Activated naive CD4-positive, alpha-beta T cell treated with anti-CD3 and anti-CD28 coated beads, Interleukin-2, amount 10 ng/mL, durations not matched to agents 7 days and 5 days (primary cell): Measurements from ENCODE around the gene USP3.

Source experiments
- CTCF ChIA-PET: fragments of 350-600 bp; sonication (Branson Sonifier 250); formaldehyde crosslinking; loops from one replicate; lab custom pipeline; 2021; ENCODE audit warnings: antibody characterized with exemption; lab: Charles Lee
- DNase-seq: peaks from one replicate; pipeline ENCODE4 v3.0.0-alpha.2; 2020
- H3K27ac Mint-ChIP-seq: one replicate; pipeline ENCODE4 v1.8.0; 2021; ENCODE audit warnings: mild to moderate bottlenecking, moderate library complexity, mixed read lengths
- H3K27me3 Mint-ChIP-seq: one replicate; pipeline ENCODE4 v1.8.0; 2021; ENCODE audit warnings: mild to moderate bottlenecking, mixed read lengths
- H3K36me3 Mint-ChIP-seq: one replicate; pipeline ENCODE4 v1.8.0; 2021; ENCODE audit warnings: mixed read lengths
- H3K4me1 Mint-ChIP-seq: one replicate; pipeline ENCODE4 v1.8.0; 2021; ENCODE audit warnings: mixed read lengths
- H3K4me3 Mint-ChIP-seq: one replicate; pipeline ENCODE4 v1.8.0; 2021; ENCODE audit warnings: mild to moderate bottlenecking, moderate library complexity, mixed read lengths
- H3K9me3 Mint-ChIP-seq: one replicate; pipeline ENCODE4 v1.8.0; 2021; ENCODE audit warnings: mixed read lengths

USP3 gene

DNA sequence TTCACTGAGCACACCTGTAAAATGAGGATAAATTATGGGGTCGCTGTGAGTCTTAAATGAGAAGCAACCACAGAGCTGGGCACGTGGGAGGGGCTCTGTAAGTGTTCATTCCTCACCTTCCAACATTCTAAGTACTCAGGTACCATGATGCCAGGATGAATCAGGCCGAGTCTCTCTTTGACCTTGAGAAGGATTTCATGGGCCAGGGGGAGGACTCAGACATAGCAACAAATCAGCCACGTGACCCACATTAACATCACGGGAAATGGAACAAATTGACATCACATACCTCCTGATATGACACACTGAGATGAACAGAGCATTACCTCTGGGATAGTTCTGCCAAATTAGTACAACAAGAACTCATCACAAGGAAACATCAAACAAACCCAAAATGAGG is 35.2 kb upstream of the USP3 start:
- Mint-ChIP-seq H3K9me3 (no peaks in the 10 kb centered on the region), H3K4me1 (peaks cover 41% of the 10 kb centered on the region)
- CTCF ChIA-PET = interaction anchor here (0.9 to 1.4 kb wide), 4 partner anchors 19 to 131 kb away, joined by 3 to 6 read pairs (median 6); no protein-coding TSS in a partner anchor

GRCh38 chr15:63469984-63470383 is 34.4 kb upstream of the USP3 start:
- no peak for DNase-seq
- CTCF ChIA-PET = interaction anchor here (0.9 kb wide), 1 partner anchor 130 kb away, joined by 5 read pairs; no protein-coding TSS in a partner anchor
- Mint-ChIP-seq H3K4me1 (peaks cover 49% of the 10 kb centered on the region), H3K27me3 (peaks cover 18% of the 10 kb centered on the region), H3K36me3 (no peaks in the 10 kb centered on the region), H3K4me3 (no peak overlapping the region), H3K27ac (no peak overlapping the region), H3K9me3 (no peaks in the 10 kb centered on the region)

More for the DNA sequence above, 35.2 kb upstream of the USP3 start:
- Mint-ChIP-seq H3K4me3 (no peak overlapping the region), H3K27ac (no peak overlapping the region), H3K27me3 (peaks cover 25% of the 10 kb centered on the region), H3K36me3 (no peaks in the 10 kb centered on the region)
- no peak for DNase-seq

GRCh38 chr15:63473007-63473748 is 31.2 kb upstream of the USP3 start:
- Mint-ChIP-seq H3K4me3 (no peak overlapping the region), H3K36me3 (no peaks in the 10 kb centered on the region), H3K9me3 (no peaks in the 10 kb centered on the region), H3K27me3 (peaks cover 8% of the 10 kb centered on the region), H3K4me1 (peaks cover 47% of the 10 kb centered on the region), H3K27ac (no peak overlapping the region)
- CTCF ChIA-PET = interaction anchor here (0.8 to 0.9 kb wide), 2 partner anchors 9 to 32 kb away, joined by 3 read pairs; no protein-coding TSS in a partner anchor
- no peak for DNase-seq

DNA sequence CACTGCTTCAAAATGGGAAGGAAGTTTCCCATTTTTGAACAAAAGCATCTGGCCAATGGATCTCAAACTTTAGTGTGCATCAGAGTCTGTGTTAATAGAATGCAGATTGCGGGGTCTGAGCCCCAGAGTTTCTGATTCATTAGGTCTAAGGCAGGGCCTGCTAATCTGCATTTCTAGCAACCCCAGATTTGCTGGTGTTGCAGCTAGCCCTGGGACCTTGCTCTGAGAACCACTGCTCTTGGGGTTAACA is 30.7 kb upstream of the USP3 start:
- H3K36me3 Mint-ChIP-seq = no peaks in the 10 kb centered on the region
- no peak overlapping the region for H3K27ac Mint-ChIP-seq
- CTCF ChIA-PET = interaction anchor here (0.8 to 0.9 kb wide), 2 partner anchors 9 to 32 kb away, joined by 3 read pairs; no protein-coding TSS in a partner anchor
- peaks cover 5% of the 10 kb centered on the region for H3K27me3 Mint-ChIP-seq
- no peak overlapping the region for H3K4me3 Mint-ChIP-seq
- no peak for DNase-seq
- H3K4me1 Mint-ChIP-seq = peaks cover 49% of the 10 kb centered on the region
- H3K9me3 Mint-ChIP-seq = no peaks in the 10 kb centered on the region

DNA sequence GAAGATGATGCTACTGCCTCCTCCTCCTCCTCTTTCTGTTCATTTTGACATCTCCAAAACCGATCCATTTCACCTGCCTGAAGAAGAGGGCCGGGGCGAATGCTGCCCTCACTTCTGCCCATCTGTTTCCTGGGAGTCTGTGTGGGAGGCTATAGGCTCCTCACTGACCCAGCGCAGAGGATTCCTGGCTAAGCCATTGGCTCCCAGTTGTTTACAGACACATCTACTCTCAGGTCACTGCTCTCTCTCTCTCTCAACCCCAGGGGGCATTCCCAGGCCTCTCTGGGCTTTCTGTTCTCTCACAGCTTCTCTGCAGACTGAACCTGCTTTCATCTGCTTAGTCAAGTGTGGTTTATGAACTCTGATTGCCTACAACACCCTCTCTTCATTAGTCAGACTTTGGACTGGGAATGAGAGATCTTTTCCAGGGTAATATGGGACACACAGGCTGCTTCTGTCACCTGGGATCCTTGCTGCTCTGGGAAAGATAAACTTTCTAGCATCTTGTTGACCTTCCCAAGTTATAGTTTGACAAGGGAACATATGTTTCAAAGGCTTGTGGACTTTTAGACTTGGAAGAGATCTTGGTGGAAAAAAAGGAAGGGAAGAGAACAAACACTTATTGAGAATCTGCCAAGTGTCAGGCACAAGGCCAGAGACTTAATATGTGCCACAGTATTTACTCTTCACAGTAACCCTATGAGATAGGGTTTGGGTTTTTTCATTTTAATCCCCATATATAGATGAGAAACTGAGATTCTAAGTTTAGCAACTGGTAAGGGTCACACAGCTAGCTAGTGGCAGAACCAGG is 30.2 kb upstream of the USP3 start:
- Mint-ChIP-seq H3K4me3 (no peak overlapping the region), H3K36me3 (no peaks in the 10 kb centered on the region), H3K9me3 (no peaks in the 10 kb centered on the region), H3K4me1 (peaks cover 51% of the 10 kb centered on the region), H3K27me3 (peaks cover 5% of the 10 kb centered on the region), H3K27ac (peak overlapping the region; percentile 68)
- peak; percentile 47 for DNase-seq
- CTCF ChIA-PET = interaction anchor here (0.8 to 0.9 kb wide), 2 partner anchors 8 to 31 kb away, joined by 3 read pairs; no protein-coding TSS in a partner anchor

DNA sequence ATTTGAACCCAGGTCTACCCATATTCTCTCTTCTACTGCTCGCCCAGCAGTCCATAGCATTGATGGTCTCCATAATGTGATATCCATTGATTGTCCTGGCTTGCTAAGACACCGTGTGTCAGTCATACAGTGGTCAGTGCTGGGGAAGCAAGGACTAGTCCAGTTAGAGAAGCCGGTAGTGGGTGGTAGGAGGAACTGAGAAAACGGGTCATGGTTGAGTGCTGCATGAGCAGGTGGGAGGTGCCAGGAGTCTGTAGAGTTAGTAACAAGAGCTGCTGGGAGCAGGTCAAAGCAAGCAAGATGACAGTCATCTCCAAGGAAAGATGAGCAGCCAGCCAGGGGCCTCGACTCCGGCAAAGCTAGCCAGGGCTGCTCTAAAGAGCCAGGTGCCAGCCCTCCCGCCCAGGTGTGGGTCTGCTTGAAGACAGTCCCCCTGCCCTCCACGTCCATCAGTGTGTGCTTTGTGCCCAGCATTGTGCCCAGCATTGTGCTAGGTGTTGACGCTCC is 29.5 kb upstream of the USP3 start:
- Mint-ChIP-seq H3K27me3 (peaks cover 5% of the 10 kb centered on the region), H3K36me3 (no peaks in the 10 kb centered on the region), H3K4me1 (peaks cover 54% of the 10 kb centered on the region), H3K4me3 (no peak overlapping the region), H3K27ac (no peak overlapping the region), H3K9me3 (no peaks in the 10 kb centered on the region)
- no peak for DNase-seq
- CTCF ChIA-PET = interaction anchor here (1.3 kb wide), 1 partner anchor 8 kb away, joined by 6 read pairs; no protein-coding TSS in a partner anchor

DNA sequence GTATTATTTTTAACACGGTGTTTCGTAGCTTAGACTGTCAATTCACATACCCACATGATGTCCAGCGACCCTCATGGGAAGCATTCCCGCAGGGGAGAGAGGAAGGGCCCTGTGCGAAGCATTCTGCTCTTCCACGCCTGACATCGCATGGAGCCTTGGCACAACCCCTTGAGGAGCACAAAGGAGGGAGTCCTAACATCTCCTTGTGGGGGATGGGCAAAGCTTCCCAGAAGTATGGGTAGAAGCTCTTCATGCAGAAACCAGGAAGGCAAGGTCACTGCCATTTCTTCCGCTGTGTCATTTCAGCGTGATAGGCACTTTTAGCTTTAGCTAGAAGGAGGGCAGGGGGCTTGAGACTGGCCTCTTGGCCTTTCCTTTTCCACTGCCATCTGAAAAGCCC is 28.7 kb upstream of the USP3 start:
- Mint-ChIP-seq H3K4me1 (peaks cover 61% of the 10 kb centered on the region), H3K9me3 (no peaks in the 10 kb centered on the region), H3K36me3 (no peaks in the 10 kb centered on the region), H3K27ac (no peak overlapping the region), H3K4me3 (no peak overlapping the region), H3K27me3 (peaks cover under 1% of the 10 kb centered on the region)
- CTCF ChIA-PET = interaction anchor here (0.6 to 1.9 kb wide), 5 partner anchors 9 to 123 kb away, joined by 3 to 6 read pairs (median 4); no protein-coding TSS in a partner anchor
- DNase-seq = no peak

DNA sequence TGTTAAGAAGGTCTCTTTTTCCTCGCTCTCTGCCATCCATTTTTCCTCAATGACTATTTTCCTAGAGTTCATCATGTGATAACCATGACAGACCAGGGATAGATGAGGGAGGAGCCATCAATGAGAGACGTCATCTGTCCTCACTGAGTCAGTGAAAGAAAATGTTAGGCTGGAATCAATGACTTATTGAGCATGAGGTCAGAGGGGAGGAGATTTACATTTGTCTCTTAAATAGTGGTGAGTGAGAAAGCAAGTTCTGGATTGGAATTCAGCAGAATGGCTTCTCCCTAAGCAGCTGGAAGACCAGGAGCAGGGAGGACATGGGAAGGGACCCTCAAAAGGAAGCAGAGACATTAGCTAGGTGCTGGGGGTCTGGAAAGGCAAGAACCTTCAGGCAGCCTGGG is 28.2 kb upstream of the USP3 start:
- Mint-ChIP-seq H3K36me3 (no peaks in the 10 kb centered on the region), H3K9me3 (no peaks in the 10 kb centered on the region), H3K27me3 (no peaks in the 10 kb centered on the region), H3K27ac (no peak overlapping the region), H3K4me1 (peaks cover 66% of the 10 kb centered on the region), H3K4me3 (no peak overlapping the region)
- CTCF ChIA-PET = interaction anchor here (1.0 to 1.9 kb wide), 3 partner anchors 10 to 21 kb away, joined by 3 to 6 read pairs (median 5); no protein-coding TSS in a partner anchor
- no peak for DNase-seq

DNA sequence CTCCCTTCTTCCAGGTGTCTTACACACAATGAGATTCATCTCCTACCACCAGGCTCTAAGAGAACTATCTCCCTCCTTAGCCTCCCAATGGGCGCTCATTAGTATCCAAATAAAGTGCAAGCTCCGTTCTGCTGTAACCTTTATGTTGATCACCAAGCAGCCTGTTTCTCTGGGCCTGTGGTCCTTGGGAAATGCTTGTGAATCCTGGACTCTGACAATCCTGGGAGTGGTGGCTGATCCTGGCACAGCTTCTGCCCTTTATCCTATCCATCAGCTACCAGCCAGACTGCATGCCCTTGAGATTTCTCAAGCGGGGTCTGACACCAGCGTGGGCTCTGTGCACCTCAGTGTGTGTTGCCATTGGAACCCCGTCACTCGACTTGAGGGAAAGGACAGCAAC is 26.1 kb upstream of the USP3 start:
- no peaks in the 10 kb centered on the region for H3K36me3 Mint-ChIP-seq
- CTCF ChIA-PET = interaction anchor here (1.1 to 1.6 kb wide), 2 partner anchors 9 to 11 kb away, joined by 5 to 6 read pairs; no protein-coding TSS in a partner anchor
- H3K9me3 Mint-ChIP-seq = no peaks in the 10 kb centered on the region
- H3K4me3 Mint-ChIP-seq = no peak overlapping the region
- no peak for DNase-seq
- no peaks in the 10 kb centered on the region for H3K27me3 Mint-ChIP-seq
- H3K4me1 Mint-ChIP-seq = peaks cover 74% of the 10 kb centered on the region
- H3K27ac Mint-ChIP-seq = peak overlapping the region; percentile 71

GRCh38 chr15:63480441-63480821 is 24.0 kb upstream of the USP3 start:
- Mint-ChIP-seq H3K4me1 (peaks cover 79% of the 10 kb centered on the region), H3K4me3 (peak overlapping the region; percentile 52), H3K27ac (peak overlapping the region; percentile 98), H3K27me3 (no peaks in the 10 kb centered on the region), H3K9me3 (no peaks in the 10 kb centered on the region), H3K36me3 (peaks cover 2% of the 10 kb centered on the region)
- no peak for DNase-seq
- CTCF ChIA-PET = interaction anchor here (1.2 to 5.8 kb wide), 3 partner anchors 18 to 46 kb away, joined by 3 to 55 read pairs (median 6); partner anchors contain the start of gene USP3

GRCh38 chr15:63481105-63481810 is 23.1 kb upstream of the USP3 start:
- no peaks in the 10 kb centered on the region for H3K27me3 Mint-ChIP-seq
- CTCF ChIA-PET = interaction anchor here (0.8 to 5.8 kb wide), 5 partner anchors 14 to 123 kb away, joined by 3 to 55 read pairs (median 6); partner anchors contain the start of gene USP3
- DNase-seq = no peak
- no peak overlapping the region for H3K4me3 Mint-ChIP-seq
- H3K27ac Mint-ChIP-seq = peak overlapping the region; percentile 98
- peaks cover 2% of the 10 kb centered on the region for H3K36me3 Mint-ChIP-seq
- H3K4me1 Mint-ChIP-seq = peaks cover 82% of the 10 kb centered on the region
- H3K9me3 Mint-ChIP-seq = no peaks in the 10 kb centered on the region

DNA sequence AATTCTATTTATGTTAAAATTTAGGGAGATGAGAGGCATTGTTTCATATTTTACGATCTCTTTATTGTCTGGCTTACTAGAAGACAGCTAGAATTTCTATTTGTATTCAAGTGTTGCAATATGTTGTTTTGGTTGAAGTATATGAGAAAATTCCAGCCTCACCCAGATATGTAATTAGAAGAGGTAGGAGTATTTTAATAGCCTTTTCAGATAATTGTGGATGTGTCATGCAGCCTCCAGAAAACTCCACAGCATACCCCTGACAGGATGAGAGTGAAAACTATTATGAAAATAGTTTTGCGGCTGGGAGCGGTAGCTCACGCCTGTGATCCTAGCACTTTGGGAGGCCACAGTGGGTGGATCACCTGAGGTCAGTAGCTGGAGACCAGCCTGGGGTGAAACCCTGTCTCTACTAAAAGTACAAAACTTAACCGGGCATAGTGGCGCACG is 21.5 kb upstream of the USP3 start:
- H3K4me3 Mint-ChIP-seq = no peak overlapping the region
- no peak for DNase-seq
- no peaks in the 10 kb centered on the region for H3K27me3 Mint-ChIP-seq
- no peaks in the 10 kb centered on the region for H3K9me3 Mint-ChIP-seq
- peak overlapping the region; percentile 96 for H3K27ac Mint-ChIP-seq
- CTCF ChIA-PET = interaction anchor here (1.0 to 5.8 kb wide), 5 partner anchors 9 to 117 kb away, joined by 3 to 55 read pairs (median 9); partner anchors contain the start of gene USP3
- peaks cover 2% of the 10 kb centered on the region for H3K36me3 Mint-ChIP-seq
- peaks cover 89% of the 10 kb centered on the region for H3K4me1 Mint-ChIP-seq
